ENCODE results near the gene MYD88.

DNA sequence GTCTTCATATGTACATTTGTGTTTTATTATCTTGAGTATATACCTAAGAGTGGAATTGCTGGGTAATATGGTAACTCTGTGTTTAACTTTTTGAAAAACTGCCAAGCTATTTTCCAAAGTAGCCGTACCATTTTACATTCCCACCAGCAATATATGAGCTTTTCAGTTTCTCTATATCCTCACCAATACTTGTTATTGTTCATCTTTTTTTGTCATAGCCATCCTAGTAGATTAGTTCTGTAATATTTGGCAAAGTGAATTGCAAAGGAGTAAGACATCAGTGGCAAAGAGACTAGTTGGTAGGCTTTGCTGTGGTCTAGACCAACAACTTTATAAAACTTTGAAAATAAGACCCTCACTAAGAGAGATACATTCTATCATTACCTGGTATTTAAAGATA lies 48.3 kb downstream of the MYD88 start:
- TF ChIP-seq, protein P1, sequence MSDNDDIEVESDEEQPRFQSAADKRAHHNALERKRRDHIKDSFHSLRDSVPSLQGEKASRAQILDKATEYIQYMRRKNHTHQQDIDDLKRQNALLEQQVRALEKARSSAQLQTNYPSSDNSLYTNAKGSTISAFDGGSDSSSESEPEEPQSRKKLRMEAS (IDR thresholded peaks at IDR 0.05), result no peak
- TF ChIP-seq, protein P2, sequence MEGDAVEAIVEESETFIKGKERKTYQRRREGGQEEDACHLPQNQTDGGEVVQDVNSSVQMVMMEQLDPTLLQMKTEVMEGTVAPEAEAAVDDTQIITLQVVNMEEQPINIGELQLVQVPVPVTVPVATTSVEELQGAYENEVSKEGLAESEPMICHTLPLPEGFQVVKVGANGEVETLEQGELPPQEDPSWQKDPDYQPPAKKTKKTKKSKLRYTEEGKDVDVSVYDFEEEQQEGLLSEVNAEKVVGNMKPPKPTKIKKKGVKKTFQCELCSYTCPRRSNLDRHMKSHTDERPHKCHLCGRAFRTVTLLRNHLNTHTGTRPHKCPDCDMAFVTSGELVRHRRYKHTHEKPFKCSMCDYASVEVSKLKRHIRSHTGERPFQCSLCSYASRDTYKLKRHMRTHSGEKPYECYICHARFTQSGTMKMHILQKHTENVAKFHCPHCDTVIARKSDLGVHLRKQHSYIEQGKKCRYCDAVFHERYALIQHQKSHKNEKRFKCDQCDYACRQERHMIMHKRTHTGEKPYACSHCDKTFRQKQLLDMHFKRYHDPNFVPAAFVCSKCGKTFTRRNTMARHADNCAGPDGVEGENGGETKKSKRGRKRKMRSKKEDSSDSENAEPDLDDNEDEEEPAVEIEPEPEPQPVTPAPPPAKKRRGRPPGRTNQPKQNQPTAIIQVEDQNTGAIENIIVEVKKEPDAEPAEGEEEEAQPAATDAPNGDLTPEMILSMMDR (IDR thresholded peaks at IDR 0.05), result no peak
- TF ChIP-seq SMC3 (IDR thresholded peaks at IDR 0.05) (no peak), RNF2 (IDR thresholded peaks at IDR 0.05; ENCODE audit: borderline replicate concordance, low read depth) (no peak), POLR2A (IDR thresholded peaks at IDR 0.05; ENCODE audit: low read length) (no peak), NFE2L2 (conservative IDR thresholded peaks at IDR 0.05; ENCODE audit: low read length) (no peak), CHD4 (IDR thresholded peaks at IDR 0.05; ENCODE audit: borderline replicate concordance) (no peak), EP300 (IDR thresholded peaks at IDR 0.05) (no peak), MYC (IDR thresholded peaks at IDR 0.05; ENCODE audit: borderline replicate concordance, low read length) (no peak), KDM1A (IDR thresholded peaks at IDR 0.05; ENCODE audit: low read depth) (no peak)
- TF ChIP-seq, protein P3, sequence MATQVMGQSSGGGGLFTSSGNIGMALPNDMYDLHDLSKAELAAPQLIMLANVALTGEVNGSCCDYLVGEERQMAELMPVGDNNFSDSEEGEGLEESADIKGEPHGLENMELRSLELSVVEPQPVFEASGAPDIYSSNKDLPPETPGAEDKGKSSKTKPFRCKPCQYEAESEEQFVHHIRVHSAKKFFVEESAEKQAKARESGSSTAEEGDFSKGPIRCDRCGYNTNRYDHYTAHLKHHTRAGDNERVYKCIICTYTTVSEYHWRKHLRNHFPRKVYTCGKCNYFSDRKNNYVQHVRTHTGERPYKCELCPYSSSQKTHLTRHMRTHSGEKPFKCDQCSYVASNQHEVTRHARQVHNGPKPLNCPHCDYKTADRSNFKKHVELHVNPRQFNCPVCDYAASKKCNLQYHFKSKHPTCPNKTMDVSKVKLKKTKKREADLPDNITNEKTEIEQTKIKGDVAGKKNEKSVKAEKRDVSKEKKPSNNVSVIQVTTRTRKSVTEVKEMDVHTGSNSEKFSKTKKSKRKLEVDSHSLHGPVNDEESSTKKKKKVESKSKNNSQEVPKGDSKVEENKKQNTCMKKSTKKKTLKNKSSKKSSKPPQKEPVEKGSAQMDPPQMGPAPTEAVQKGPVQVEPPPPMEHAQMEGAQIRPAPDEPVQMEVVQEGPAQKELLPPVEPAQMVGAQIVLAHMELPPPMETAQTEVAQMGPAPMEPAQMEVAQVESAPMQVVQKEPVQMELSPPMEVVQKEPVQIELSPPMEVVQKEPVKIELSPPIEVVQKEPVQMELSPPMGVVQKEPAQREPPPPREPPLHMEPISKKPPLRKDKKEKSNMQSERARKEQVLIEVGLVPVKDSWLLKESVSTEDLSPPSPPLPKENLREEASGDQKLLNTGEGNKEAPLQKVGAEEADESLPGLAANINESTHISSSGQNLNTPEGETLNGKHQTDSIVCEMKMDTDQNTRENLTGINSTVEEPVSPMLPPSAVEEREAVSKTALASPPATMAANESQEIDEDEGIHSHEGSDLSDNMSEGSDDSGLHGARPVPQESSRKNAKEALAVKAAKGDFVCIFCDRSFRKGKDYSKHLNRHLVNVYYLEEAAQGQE (IDR thresholded peaks at IDR 0.05), result no peak
- TF ChIP-seq, protein P4, sequence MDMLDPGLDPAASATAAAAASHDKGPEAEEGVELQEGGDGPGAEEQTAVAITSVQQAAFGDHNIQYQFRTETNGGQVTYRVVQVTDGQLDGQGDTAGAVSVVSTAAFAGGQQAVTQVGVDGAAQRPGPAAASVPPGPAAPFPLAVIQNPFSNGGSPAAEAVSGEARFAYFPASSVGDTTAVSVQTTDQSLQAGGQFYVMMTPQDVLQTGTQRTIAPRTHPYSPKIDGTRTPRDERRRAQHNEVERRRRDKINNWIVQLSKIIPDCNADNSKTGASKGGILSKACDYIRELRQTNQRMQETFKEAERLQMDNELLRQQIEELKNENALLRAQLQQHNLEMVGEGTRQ (IDR thresholded peaks at IDR 0.05), result no peak
- TF ChIP-seq, protein P5, sequence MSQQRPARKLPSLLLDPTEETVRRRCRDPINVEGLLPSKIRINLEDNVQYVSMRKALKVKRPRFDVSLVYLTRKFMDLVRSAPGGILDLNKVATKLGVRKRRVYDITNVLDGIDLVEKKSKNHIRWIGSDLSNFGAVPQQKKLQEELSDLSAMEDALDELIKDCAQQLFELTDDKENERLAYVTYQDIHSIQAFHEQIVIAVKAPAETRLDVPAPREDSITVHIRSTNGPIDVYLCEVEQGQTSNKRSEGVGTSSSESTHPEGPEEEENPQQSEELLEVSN (IDR thresholded peaks at IDR 0.05; ENCODE audit: borderline replicate concordance, low read depth), result no peak
- TF ChIP-seq, protein P6, sequence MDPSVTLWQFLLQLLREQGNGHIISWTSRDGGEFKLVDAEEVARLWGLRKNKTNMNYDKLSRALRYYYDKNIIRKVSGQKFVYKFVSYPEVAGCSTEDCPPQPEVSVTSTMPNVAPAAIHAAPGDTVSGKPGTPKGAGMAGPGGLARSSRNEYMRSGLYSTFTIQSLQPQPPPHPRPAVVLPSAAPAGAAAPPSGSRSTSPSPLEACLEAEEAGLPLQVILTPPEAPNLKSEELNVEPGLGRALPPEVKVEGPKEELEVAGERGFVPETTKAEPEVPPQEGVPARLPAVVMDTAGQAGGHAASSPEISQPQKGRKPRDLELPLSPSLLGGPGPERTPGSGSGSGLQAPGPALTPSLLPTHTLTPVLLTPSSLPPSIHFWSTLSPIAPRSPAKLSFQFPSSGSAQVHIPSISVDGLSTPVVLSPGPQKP (IDR thresholded peaks at IDR 0.05; ENCODE audit: low read depth, low read length), result no peak
